ENCODE measurements around the gene EZH1.

- TF ChIP-seq EZH2phosphoT487 (IDR thresholded peaks at IDR 0.05; ENCODE audit: insufficient read depth, low read depth) (no peak), EZH2 (IDR thresholded peaks at IDR 0.05; ENCODE audit: insufficient read depth, poor library complexity, severe bottlenecking) (no peak)
These were observed 46.0 kb downstream of the EZH1 start for GRCh38 chr17:42698736-42699414.

Measured in GM23248 (cell line).